ENCODE results near the gene CMTM8.

The CMTM8 gene

DNA sequence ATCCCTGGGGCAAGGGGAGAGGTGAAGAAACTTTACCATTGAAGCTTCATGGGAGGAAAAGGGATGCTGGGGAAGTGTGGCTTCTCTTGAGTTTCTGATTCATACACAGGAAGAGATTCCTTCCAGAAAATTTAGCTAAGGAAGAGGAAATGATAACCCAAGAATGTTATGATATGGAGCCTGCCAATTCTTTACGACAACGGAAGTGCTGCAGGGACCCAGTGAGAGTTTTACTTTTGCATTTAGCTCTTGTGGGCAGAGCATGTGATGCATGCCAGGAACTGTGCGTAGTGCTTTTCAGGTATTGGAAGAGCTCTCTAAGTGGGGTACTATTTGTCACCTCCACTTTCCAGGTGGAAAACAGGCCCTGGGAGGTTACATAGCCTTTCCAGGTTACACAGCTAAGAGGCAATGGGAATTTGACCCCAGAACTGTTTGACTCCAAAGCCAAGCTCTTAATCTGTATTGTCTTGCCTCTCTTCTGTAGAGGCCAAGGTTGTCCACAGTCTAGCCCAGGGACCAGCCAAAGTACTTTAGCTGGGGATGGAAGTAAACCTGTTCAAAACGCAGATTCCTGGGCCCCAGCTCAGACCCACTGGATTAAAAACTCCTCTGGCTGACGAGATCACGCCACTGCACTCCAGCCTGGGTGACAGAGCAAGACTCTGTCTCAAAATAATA, 176.2 kb downstream of the CMTM8 start:
- DNase-seq, result no peak

- DNase-seq, result no peak
Measured at GRCh38 chr3:32419742-32420125, 181.3 kb downstream of the CMTM8 start.

All from activated CD4-positive, alpha-beta T cell treated with anti-CD3 and anti-CD28 coated beads for 1 hour (primary cell).